Measurements from ENCODE around the gene VPS4B.
"Not testable (repeated sequence)": the region's sequence is repeated elsewhere in the genome, so short reads cannot be mapped to it uniquely, and the experiment has no call there.

The VPS4B gene

DNA sequence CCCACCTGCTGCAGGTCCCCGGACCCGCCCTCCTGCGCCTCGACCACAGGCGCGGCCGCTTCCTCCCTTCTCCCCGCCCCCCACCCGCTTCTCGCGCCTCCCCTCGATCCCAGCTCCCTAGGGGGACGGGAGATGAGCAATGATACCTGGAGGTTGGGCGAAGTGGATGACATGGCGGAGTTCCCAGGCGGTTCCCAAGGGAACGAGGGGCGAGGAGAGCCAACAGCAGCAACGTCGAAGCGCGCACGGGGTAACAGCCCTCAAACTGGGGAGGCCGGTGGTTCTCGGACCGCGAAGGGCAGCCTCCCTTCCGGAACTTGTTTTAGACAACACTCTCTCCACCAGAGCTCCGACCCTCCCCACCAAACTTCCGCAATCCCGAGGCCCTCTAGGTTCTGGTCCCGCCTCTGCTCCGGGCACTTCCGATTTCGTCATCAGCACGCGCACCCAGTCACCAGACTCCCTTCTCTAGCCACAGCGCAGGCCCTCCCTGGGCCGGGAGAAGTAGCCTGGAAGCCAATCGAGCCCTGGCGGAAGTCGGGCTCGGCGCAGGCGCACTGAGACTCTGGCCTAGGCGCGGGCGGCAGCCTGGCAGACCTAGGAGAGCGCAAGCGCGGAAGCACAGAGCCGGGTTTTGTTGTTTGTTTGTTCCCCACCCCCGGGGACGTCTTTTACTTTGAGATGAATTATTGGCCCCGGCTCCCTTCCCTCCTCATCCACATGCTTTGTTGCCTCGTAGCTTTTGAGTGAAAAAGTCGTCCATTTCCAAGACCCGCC lies at the start of gene VPS4B:
Gene VPS4B (minus strand): TSS at position 390 of the 777 bp plus-strand sequence. CDS start 217 bp downstream, at position 173.
- DNase-seq (ENCODE audit: low read depth) = peak; percentile 99

DNA sequence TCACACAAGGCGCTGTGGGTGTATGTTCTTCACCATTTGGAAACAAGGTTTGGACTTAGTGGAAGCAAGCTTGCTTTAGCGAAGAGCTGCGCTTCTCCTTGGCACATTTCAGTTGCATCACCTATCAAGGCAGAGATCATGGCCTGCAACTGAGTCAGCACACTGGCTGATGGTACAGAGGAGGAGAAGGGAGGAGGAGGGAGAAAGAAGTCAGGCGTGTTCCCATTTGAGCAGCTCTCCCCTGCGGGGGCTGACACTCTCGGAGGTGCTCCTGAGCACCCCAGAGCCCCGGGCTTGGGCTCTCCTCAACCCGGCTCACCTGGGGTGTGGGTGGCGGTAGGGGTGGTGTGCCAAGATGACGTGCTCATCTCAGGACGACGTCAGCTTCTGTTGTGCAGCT lies 48.5 kb upstream of the VPS4B start:
- no peak for DNase-seq (ENCODE audit: low read depth)

GRCh38 chr18:63468575-63468974 lies 46.3 kb upstream of the VPS4B start:
- no peak for DNase-seq (ENCODE audit: low read depth)

DNA sequence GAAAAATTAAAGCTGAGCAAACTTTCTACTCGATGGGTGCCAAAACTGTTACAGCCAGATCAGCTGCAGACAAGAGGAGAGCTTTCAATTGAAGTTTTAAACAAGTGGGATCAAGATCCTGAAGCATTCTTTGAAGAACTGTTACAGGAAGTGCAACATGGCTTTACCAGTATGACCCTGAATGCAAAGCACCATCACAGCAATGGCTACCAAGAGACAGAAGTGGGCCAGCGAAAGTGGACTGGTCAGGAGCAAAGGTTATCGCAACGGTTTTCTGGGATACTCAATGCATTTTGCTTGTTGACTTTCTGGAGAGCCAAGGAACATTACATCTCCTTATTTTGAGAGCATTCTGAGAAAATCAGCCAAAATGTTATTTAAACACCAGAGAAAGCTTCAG lies 45.4 kb upstream of the VPS4B start:
- DNase-seq (ENCODE audit: low read depth) = no peak

GRCh38 chr18:63465059-63465458 lies 42.8 kb upstream of the VPS4B start:
- no peak for DNase-seq (ENCODE audit: low read depth)

- no peak for DNase-seq (ENCODE audit: low read depth)
Measured at GRCh38 chr18:63464434-63464833, 42.2 kb upstream of the VPS4B start.

GRCh38 chr18:63460414-63460813 lies 38.1 kb upstream of the VPS4B start:
- DNase-seq (ENCODE audit: low read depth) = no peak

- DNase-seq (ENCODE audit: low read depth) = no peak
Measured at GRCh38 chr18:63457977-63458376, 35.7 kb upstream of the VPS4B start.

DNA sequence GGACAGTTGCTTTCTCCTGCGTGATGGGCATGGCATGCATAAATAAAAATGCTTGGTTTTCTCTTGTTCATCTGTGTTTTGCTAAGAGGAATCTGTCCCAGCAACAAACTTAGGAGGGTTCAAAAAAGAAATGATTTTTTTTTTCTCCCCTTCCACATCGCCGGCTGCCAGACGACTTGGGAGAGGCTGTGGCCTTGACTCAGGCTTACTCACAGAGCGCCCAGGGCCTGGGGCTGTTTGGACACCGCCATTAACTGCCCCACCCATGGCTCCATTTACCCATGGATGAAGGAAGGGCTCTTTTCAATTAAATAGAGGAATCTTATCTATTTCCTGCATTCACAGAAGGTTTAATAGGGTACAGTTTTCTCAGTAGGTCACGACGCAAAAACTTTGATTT lies 32.2 kb upstream of the VPS4B start:
- DNase-seq (ENCODE audit: low read depth) = no peak

DNA sequence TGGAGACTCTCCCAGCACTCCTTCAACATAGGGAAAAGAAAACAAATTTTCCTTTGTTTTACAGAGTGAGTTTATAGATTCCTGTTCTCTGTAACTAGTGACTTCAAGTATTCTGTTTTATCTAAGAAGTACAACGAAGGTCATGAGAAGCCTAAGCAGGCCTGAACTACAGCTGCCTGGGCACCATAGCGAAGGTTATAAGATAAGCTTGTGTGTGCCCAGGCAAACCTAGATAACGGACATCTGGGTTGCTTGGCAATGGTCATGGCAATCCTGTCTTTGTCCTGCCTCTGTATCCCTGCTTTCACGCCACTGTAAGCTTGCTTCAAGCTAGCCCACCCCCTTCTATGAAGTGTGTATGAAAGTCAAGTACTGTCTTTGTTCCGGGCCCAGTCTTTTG lies 30.5 kb upstream of the VPS4B start:
- DNase-seq (ENCODE audit: low read depth) = not testable (repeated sequence)

DNA sequence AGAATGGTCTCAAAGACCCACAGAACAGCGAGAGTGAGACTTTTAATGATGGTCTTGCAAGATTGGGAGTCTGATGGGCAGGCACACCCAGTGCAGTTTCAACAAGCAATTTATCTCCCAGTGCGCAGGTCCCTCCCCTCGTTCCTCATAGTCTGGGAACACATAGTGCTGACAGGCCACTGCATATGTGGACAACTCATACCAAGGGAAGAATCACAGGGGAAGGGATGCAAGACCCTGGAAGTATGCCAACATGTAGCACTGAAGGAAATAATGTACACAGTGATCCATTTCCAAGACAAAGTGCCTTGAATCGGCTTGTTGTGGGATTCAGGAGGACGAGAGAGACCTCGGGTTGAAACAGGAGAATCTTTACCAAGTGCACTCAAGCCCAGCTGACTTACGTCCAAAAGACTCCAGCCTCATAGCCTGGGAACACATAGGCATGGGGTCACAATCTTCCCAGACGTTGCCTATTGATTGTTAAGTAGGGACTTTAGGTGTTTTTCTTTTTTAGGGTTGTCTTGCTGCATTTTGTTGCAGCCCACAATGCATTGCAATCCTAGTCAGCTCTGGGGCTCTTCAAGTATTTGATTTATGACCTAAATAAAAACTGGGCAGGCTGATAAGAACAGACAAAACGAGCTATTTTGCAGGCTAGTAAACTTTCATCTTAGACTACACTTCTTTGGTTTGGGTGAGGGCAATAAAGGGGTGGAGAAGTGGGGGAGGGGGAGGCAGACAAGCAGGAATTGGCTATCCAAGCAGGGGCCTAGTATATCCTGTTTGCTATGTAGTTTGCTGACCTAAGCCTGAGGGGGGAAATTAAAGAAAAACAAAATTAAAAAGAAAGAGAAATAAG lies 29.8 kb upstream of the VPS4B start:
- DNase-seq (ENCODE audit: low read depth) = no peak

DNA sequence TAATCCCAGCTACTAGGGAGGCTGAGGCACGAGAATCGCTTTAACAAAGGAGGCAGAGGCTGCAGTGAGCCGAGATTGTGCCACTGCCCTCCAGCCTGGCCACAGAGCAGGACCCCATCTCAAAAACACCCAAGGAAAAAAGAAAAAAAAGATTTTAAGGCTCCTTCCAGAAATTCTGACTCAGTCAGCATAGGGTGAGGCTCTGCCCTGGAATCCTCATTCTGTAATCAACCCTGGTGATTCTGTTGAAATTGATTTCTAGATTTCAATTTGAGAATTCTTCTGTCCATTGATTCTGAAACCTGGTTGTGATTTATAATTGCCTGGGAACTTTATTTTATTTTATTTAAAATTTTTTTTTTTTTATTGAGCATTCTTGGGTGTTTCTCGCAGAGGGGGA lies 27.1 kb upstream of the VPS4B start:
- no peak for DNase-seq (ENCODE audit: low read depth)

GRCh38 chr18:63447066-63447465 lies 24.8 kb upstream of the VPS4B start:
- DNase-seq (ENCODE audit: low read depth) = no peak

DNA sequence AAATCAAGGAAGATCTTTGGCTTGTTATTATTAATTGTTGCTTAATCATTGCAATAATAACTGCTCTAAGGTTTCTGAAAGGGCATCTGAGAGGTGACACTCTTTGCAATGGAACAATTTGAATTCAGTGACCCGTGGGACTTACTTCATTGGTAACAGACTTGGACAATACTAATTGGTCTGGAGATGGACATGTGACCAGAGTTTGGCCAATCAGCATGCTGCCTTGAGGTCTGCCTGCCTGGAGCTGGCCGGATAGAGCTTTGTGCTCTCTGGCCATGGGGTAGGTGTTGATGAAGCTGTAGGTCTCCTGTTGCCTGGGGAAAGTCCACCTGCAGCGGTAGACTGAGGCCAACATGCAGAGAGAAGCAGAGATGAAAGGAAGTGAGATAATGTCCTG lies 24.0 kb upstream of the VPS4B start:
- no peak for DNase-seq (ENCODE audit: low read depth)

- no peak for DNase-seq (ENCODE audit: low read depth)
Measured at GRCh38 chr18:63445037-63445436, 22.8 kb upstream of the VPS4B start.

DNA sequence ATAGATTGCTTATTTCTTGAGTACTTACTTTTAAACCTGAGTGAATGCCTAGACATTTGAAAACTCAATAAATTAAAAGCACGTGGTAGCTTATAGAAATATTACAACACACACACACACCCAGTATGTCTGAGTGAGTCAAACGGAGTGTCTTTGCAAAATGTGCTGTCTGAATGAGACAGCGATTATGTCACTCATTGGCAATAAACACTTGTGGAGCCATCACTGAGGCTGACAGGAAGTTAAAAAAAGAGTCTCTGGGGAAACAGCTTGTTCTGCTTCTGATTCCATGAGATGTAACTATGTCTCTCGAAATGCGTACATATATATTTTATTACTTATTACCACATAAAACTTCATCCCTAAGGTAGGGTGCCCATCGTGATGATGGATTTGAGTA lies 22.3 kb upstream of the VPS4B start:
- no peak for DNase-seq (ENCODE audit: low read depth)

GRCh38 chr18:63443829-63444228 lies 21.6 kb upstream of the VPS4B start:
- no peak for DNase-seq (ENCODE audit: low read depth)

- no peak for DNase-seq (ENCODE audit: low read depth)
Measured at GRCh38 chr18:63440881-63441280, 18.6 kb upstream of the VPS4B start.

DNA sequence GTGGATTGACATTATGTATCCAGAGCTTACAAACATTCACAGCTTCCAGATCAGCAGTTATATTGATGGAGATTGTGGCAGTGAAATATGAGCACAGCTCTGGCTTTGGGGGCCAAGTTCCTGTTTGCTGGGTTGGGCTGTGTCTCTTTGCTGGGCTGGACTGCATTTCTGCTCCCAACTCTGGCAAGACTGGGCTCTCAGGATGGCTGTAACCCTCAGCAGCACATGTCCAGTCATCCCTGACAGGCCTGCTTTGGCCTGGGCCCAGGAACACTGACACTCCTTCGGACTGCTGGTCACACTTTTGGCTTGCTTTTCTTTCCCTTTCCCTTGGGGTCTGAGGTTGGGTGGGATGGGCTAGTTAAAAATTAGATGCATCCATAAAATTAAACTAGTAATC lies 17.9 kb upstream of the VPS4B start:
- no peak for DNase-seq (ENCODE audit: low read depth)

DNA sequence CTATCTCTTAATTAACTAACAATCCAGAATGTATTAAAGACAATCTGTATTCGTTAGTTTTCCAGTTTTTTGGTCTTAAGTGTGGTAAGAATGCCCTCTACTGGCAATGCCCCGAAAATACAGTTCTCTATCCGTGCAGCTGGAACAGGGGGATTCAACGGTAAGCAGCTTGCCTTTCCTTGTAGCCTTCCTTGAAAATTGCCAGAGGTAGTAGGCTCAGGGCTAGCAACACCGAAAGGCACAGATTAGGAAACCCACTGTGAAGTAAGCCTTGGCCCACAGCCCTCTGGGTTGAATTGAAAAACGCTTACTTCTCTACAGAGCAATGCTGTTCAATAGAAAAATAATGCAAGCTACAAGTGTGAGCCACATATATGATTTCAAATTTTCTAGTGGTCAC lies 17.1 kb upstream of the VPS4B start:
- no peak for DNase-seq (ENCODE audit: low read depth)

DNA sequence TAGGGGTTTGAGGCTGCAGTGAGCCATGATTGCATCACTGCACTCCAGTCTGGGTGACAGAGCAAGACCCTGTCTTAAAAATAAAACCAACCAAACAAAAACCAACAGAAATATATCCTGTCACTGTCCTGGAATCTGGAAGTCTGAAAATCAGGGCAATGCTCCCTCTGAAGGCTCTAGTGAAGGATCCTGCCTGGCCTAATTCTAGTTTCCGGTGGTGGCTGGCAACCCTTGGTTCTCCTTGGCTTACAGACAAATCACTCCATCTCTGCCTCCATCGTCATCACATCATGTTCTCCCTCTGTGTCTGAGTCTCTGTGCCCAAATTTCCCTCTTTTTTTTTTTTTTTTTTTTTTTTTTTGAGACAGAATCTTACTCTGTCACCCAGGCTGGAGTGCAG lies 15.9 kb upstream of the VPS4B start:
- DNase-seq (ENCODE audit: low read depth) = no peak

- no peak for DNase-seq (ENCODE audit: low read depth)
Measured at GRCh38 chr18:63433334-63433866, 11.1 kb upstream of the VPS4B start.

- no peak for DNase-seq (ENCODE audit: low read depth)
Measured at GRCh38 chr18:63431180-63431579, 8.9 kb upstream of the VPS4B start.
